ENCODE data around the gene BPIFB3. TPM values are rescaled to one million over a fixed set of nuclear protein-coding genes. Genes with fewer than 3 reads are reported as not detected.

BPIFB3 gene
- total and polyA plus RNA-seq, 2 of the 13 experiments (the other 11 are each of a cell fraction or from before 2014, with no cell fraction given), result 0.09 TPM; not detected in 1

- TF ChIP-seq FOXK1 (CRISPR knock-in tag; IDR thresholded peaks at IDR 0.05; ENCODE audit: borderline replicate concordance, low read depth) (peak; percentile 78), HOXA5 (CRISPR knock-in tag; IDR thresholded peaks at IDR 0.05) (no peak; the same call in 1 of the 2 replicates), ZNF567 (CRISPR knock-in tag; IDR thresholded peaks at IDR 0.05; ENCODE audit: borderline replicate concordance) (peak; percentile 99), LRRFIP1 (CRISPR knock-in tag; conservative IDR thresholded peaks at IDR 0.05) (no peak; the same call in 1 of the 2 replicates), ZSCAN31 (CRISPR knock-in tag; IDR thresholded peaks at IDR 0.05; ENCODE audit: low read depth) (peak; percentile 99), DDIT3 (CRISPR knock-in tag; IDR thresholded peaks at IDR 0.05) (peak; percentile 70; the same call in 1 of the 2 replicates), NFAT5 (CRISPR knock-in tag; IDR thresholded peaks at IDR 0.05) (0 out of 2 replicates have a peak, but pooled peaks have one; percentile 35), ZNF557 (CRISPR knock-in tag; IDR thresholded peaks at IDR 0.05) (peak; percentile 94), POLR2A (IDR thresholded peaks at IDR 0.05; ENCODE audit: insufficient read depth in 1 of 2, low read depth in 2 of 2, low read length in 2 of 2) (peak; percentile 98 to 100), ZNF883 (CRISPR knock-in tag; IDR thresholded peaks at IDR 0.05; ENCODE audit: not compliant biosample characterization) (peak; percentile 86), MXI1 (IDR thresholded peaks at IDR 0.05; ENCODE audit: borderline replicate concordance, low read depth, low read length) (peak; percentile 76; the same call in 2 of the 3 replicates), RBM22 (optimal IDR thresholded peaks at IDR 0.05; ENCODE audit: low read length) (peak; percentile 80)
- TF ChIP-seq, protein P1, sequence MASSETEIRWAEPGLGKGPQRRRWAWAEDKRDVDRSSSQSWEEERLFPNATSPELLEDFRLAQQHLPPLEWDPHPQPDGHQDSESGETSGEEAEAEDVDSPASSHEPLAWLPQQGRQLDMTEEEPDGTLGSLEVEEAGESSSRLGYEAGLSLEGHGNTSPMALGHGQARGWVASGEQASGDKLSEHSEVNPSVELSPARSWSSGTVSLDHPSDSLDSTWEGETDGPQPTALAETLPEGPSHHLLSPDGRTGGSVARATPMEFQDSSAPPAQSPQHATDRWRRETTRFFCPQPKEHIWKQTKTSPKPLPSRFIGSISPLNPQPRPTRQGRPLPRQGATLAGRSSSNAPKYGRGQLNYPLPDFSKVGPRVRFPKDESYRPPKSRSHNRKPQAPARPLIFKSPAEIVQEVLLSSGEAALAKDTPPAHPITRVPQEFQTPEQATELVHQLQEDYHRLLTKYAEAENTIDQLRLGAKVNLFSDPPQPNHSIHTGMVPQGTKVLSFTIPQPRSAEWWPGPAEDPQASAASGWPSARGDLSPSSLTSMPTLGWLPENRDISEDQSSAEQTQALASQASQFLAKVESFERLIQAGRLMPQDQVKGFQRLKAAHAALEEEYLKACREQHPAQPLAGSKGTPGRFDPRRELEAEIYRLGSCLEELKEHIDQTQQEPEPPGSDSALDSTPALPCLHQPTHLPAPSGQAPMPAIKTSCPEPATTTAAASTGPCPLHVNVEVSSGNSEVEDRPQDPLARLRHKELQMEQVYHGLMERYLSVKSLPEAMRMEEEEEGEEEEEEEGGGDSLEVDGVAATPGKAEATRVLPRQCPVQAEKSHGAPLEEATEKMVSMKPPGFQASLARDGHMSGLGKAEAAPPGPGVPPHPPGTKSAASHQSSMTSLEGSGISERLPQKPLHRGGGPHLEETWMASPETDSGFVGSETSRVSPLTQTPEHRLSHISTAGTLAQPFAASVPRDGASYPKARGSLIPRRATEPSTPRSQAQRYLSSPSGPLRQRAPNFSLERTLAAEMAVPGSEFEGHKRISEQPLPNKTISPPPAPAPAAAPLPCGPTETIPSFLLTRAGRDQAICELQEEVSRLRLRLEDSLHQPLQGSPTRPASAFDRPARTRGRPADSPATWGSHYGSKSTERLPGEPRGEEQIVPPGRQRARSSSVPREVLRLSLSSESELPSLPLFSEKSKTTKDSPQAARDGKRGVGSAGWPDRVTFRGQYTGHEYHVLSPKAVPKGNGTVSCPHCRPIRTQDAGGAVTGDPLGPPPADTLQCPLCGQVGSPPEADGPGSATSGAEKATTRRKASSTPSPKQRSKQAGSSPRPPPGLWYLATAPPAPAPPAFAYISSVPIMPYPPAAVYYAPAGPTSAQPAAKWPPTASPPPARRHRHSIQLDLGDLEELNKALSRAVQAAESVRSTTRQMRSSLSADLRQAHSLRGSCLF (CRISPR knock-in tag; IDR thresholded peaks at IDR 0.05; ENCODE audit: borderline replicate concordance), result no peak
- TF ChIP-seq, protein P2, sequence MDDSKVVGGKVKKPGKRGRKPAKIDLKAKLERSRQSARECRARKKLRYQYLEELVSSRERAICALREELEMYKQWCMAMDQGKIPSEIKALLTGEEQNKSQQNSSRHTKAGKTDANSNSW (CRISPR knock-in tag; IDR thresholded peaks at IDR 0.05; ENCODE audit: borderline replicate concordance), result 0 out of 2 replicates have a peak, but pooled peaks have one; percentile 76
Observed at GRCh38 chr20:33007376-33008335, 46.0 kb upstream of the BPIFB3 start, which contains the start of gene BPIFB2 (continued).
